HUES6 (cell line): ENCODE results near the gene KRT37.
"Not testable (repeated sequence)": the region's sequence is repeated elsewhere in the genome, so short reads cannot be mapped to it uniquely, and the experiment has no call there.

ENCODE experiments used
- H3K27ac ChIP-seq: 2 replicates; pipeline ENCODE4 v1.7.0; 2013; ENCODE audit warnings: low read depth, mild to moderate bottlenecking, low read length, inconsistent platforms
- H3K27me3 ChIP-seq: 2 replicates; pipeline ENCODE4 v1.6.1; 2013; ENCODE audit warnings: low read length; ENCODE audit not compliant: control insufficient read depth, insufficient read depth
- H3K36me3 ChIP-seq: 2 replicates; pipeline ENCODE4 v1.6.1; 2013; ENCODE audit warnings: low read length; ENCODE audit not compliant: control insufficient read depth, insufficient read depth
- H3K4me1 ChIP-seq: 2 replicates; pipeline ENCODE4 v1.6.1; 2013; ENCODE audit warnings: low read length; ENCODE audit not compliant: control insufficient read depth, insufficient read depth
- H3K4me3 ChIP-seq: 2 replicates; pipeline ENCODE4 v1.5.1; 2013; ENCODE audit warnings: low read depth, low read length
- H3K9ac ChIP-seq: one replicate; pipeline ENCODE4 v1.6.1; 2013; ENCODE audit warnings: mild to moderate bottlenecking, low read length
- H3K9me3 ChIP-seq: 2 replicates; pipeline ENCODE4 v1.6.1; 2013; ENCODE audit warnings: low read depth, low read length; ENCODE audit not compliant: control insufficient read depth, insufficient read depth

Gene KRT37

GRCh38 chr17:41394254-41394996, 30.0 kb downstream of the KRT37 start:
- H3K27ac ChIP-seq, result no peak overlapping the region
- no peaks in the 10 kb centered on the region for H3K9me3 ChIP-seq
- H3K36me3 ChIP-seq, result no peaks in the 10 kb centered on the region
- H3K4me3 ChIP-seq, result no peak overlapping the region
- H3K27me3 ChIP-seq, result no peaks in the 10 kb centered on the region
- no peak overlapping the region for H3K9ac ChIP-seq
- no peaks in the 10 kb centered on the region for H3K4me1 ChIP-seq

GRCh38 chr17:41393826-41394225, 30.6 kb downstream of the KRT37 start:
- no peak overlapping the region for H3K9ac ChIP-seq
- no peaks in the 10 kb centered on the region for H3K4me1 ChIP-seq
- no peak overlapping the region for H3K27ac ChIP-seq
- H3K4me3 ChIP-seq, result no peak overlapping the region
- H3K9me3 ChIP-seq, result no peaks in the 10 kb centered on the region
- no peaks in the 10 kb centered on the region for H3K27me3 ChIP-seq
- H3K36me3 ChIP-seq, result no peaks in the 10 kb centered on the region

- Histone ChIP-seq H3K4me3 (no peak overlapping the region), H3K36me3 (no peaks in the 10 kb centered on the region)
Measured at GRCh38 chr17:41393294-41393693, 31.1 kb downstream of the KRT37 start.

GRCh38 chr17:41392278-41392677, 32.1 kb downstream of the KRT37 start:
- Histone ChIP-seq H3K4me1 (no peaks in the 10 kb centered on the region), H3K27ac (no peak overlapping the region), H3K9me3 (no peaks in the 10 kb centered on the region), H3K4me3 (no peak overlapping the region), H3K27me3 (no peaks in the 10 kb centered on the region), H3K36me3 (no peaks in the 10 kb centered on the region), H3K9ac (no peak overlapping the region)

More at GRCh38 chr17:41393294-41393693, 31.1 kb downstream of the KRT37 start:
- Histone ChIP-seq H3K9ac (no peak overlapping the region), H3K27ac (no peak overlapping the region), H3K27me3 (no peaks in the 10 kb centered on the region), H3K4me1 (no peaks in the 10 kb centered on the region), H3K9me3 (no peaks in the 10 kb centered on the region)

GRCh38 chr17:41391535-41391934, 32.9 kb downstream of the KRT37 start:
- no peaks in the 10 kb centered on the region for H3K27me3 ChIP-seq

GRCh38 chr17:41390411-41390938, 33.9 kb downstream of the KRT37 start:
- H3K27ac ChIP-seq, result no peak overlapping the region
- no peaks in the 10 kb centered on the region for H3K4me1 ChIP-seq
- H3K9ac ChIP-seq, result no peak overlapping the region
- no peaks in the 10 kb centered on the region for H3K27me3 ChIP-seq
- peaks cover 6% of the 10 kb centered on the region; the same call in 1 of the 2 replicates for H3K9me3 ChIP-seq
- H3K4me3 ChIP-seq, result no peak overlapping the region
- H3K36me3 ChIP-seq, result no peaks in the 10 kb centered on the region

More at GRCh38 chr17:41391535-41391934, 32.9 kb downstream of the KRT37 start:
- Histone ChIP-seq H3K36me3 (no peaks in the 10 kb centered on the region), H3K4me1 (no peaks in the 10 kb centered on the region), H3K4me3 (no peak overlapping the region), H3K27ac (no peak overlapping the region), H3K9me3 (no peaks in the 10 kb centered on the region; the same call in 1 of the 2 replicates), H3K9ac (no peak overlapping the region)

GRCh38 chr17:41387670-41388069, 36.7 kb downstream of the KRT37 start:
- Histone ChIP-seq H3K4me3 (no peak overlapping the region), H3K9me3 (peaks cover 6% of the 10 kb centered on the region; the same call in 1 of the 2 replicates), H3K27me3 (no peaks in the 10 kb centered on the region), H3K27ac (no peak overlapping the region), H3K36me3 (no peaks in the 10 kb centered on the region), H3K9ac (no peak overlapping the region), H3K4me1 (no peaks in the 10 kb centered on the region)

- H3K9me3 ChIP-seq, result peaks cover 6% of the 10 kb centered on the region; the same call in 1 of the 2 replicates
- no peak overlapping the region for H3K4me3 ChIP-seq
- H3K4me1 ChIP-seq, result no peaks in the 10 kb centered on the region
- H3K27ac ChIP-seq, result no peak overlapping the region
- no peak overlapping the region for H3K9ac ChIP-seq
- H3K36me3 ChIP-seq, result no peaks in the 10 kb centered on the region
- no peaks in the 10 kb centered on the region for H3K27me3 ChIP-seq
Measured at GRCh38 chr17:41386227-41386626, 38.2 kb downstream of the KRT37 start.

- H3K9me3 ChIP-seq, result peaks cover 6% of the 10 kb centered on the region; the same call in 1 of the 2 replicates
- no peak overlapping the region for H3K9ac ChIP-seq
- H3K4me1 ChIP-seq, result no peaks in the 10 kb centered on the region
- H3K4me3 ChIP-seq, result no peak overlapping the region
- H3K36me3 ChIP-seq, result no peaks in the 10 kb centered on the region
- H3K27ac ChIP-seq, result no peak overlapping the region
- no peaks in the 10 kb centered on the region for H3K27me3 ChIP-seq
Measured at GRCh38 chr17:41383690-41384089, 40.7 kb downstream of the KRT37 start.

GRCh38 chr17:41382394-41382793, 42.0 kb downstream of the KRT37 start:
- Histone ChIP-seq H3K27me3 (no peaks in the 10 kb centered on the region), H3K4me3 (no peak overlapping the region), H3K27ac (no peak overlapping the region), H3K9ac (no peak overlapping the region), H3K36me3 (no peaks in the 10 kb centered on the region), H3K4me1 (peaks cover 5% of the 10 kb centered on the region; the same call in 1 of the 2 replicates), H3K9me3 (peaks cover 6% of the 10 kb centered on the region; the same call in 1 of the 2 replicates)

- H3K36me3 ChIP-seq, H3K27me3 ChIP-seq, H3K9ac ChIP-seq, H3K27ac ChIP-seq, H3K4me3 ChIP-seq, H3K4me1 ChIP-seq, H3K9me3 ChIP-seq: not testable (repeated sequence)
Measured at GRCh38 chr17:41381943-41382342, 42.4 kb downstream of the KRT37 start, which contains the start of gene KRT34. Gene KRT34 (minus strand): TSS chr17:41382306. CDS start chr17:41382246, 60 bp downstream.
